Measurements from ENCODE around the gene OVOL2.
"Not testable (repeated sequence)": the region's sequence is repeated elsewhere in the genome, so short reads cannot be mapped to it uniquely, and the experiment has no call there.

Gene OVOL2

DNA sequence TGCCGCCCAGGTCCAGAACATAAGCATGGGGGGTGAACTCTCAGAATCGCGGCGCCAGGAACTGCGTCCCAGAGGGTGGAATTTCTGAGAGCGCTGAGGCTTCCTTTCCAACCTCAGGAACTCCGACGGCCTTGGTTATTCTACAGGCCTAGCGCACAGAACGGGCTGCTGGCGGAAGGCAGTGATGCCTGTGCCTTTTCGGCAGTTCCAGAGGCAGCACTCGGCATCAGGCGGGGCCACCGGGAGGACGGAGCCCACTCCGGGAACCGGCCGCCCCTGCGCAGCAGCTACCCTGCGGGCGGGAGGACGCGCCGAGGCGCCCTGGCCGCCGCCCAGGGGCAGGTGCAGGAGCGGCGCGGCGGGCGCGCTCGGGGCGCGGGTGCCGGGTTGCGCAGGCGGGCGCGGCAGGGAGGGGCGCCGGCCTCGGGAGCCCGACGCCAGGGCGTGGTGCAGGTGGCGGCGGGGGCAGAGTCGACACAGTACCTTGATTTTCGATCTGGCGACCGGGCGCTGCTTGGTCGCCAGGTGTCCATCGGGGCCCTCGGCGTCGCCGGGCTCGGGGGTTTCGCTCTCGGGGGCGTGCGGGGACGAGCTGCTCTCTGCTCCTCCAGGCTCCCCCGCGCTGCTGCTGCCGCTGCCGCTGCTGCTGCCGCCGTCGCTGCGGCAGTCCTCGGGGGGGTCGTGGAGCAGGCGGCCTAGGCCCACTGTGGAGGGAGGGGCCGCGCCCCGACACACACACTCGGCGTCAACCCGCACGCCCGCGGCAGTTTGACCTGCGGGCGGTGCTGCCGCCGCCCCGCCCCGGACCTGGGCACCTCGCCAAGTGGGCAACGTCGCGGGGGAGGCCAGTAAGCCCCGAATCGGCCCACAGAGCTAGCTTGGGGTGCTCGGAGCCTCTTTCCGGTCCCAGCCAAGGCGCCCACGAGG, 1.3 kb downstream of the OVOL2 start:
- no peak for DNase-seq

DNA sequence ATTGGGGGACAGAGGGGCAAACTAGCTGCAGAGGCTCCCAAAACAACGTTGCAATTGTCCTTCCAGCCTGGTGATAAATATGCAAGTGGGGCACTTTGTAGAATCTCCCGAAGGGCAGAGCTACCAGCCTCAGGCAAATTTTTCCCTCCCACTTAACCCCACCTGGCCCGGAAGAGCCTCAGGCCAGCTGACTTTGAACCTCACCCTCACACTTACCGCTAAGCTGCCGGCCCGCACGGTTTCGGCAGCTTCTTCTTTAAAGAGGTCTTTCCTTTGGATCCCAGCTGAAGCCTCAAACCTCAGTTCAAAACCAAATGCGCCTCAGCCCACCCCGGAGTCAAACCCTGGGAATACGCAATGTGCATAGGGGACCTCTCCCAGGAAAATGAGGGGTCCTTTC, 2.5 kb downstream of the OVOL2 start:
- no peak for DNase-seq

GRCh38 chr20:18052856-18053255, 4.9 kb downstream of the OVOL2 start:
- DNase-seq: no peak

DNA sequence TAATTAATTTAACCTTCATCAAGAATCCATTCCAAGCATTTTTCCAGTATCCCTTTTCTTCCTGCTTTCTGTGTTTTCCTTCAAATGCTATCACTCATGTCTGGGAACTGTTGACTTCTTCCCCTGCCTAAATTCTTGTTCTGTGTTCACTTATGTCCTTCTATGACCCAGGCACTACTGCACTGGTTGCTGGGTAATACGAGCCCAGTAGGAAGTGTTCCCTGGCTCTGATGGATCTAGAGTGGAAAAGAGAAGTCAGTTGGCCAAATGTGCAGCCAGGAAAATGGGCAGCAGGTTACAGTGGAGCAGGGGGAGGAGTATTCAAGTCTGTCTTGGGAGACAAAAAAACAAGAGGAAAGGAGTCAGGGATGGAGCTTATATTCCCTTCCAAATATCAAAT, 7.1 kb downstream of the OVOL2 start:
- no peak for DNase-seq

GRCh38 chr20:18048176-18048575, 9.5 kb downstream of the OVOL2 start:
- DNase-seq: no peak

DNA sequence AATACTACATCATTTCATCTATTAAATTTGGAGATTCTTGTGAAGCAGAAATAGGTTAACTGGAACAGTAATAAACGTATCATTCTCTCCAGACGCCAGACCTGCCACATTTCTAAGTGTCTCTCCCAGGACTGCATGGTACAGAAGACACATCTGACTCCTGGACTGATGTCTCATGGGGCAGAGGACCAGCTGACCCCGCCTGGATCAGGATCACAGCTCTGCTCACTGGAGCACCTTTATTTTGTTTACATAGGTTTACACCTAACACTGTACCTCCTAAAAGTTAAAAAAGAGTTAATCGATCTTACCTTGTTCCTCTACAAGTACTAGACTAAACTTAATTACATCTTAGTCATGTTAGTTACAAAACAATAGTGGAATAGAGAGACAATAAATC, 11.2 kb downstream of the OVOL2 start:
- DNase-seq: no peak

GRCh38 chr20:18042229-18042628, 15.5 kb downstream of the OVOL2 start:
- DNase-seq: no peak

- DNase-seq: no peak
These were observed 16.3 kb downstream of the OVOL2 start for GRCh38 chr20:18041462-18041861.

GRCh38 chr20:18039063-18039462, 18.7 kb downstream of the OVOL2 start:
- no peak for DNase-seq

DNA sequence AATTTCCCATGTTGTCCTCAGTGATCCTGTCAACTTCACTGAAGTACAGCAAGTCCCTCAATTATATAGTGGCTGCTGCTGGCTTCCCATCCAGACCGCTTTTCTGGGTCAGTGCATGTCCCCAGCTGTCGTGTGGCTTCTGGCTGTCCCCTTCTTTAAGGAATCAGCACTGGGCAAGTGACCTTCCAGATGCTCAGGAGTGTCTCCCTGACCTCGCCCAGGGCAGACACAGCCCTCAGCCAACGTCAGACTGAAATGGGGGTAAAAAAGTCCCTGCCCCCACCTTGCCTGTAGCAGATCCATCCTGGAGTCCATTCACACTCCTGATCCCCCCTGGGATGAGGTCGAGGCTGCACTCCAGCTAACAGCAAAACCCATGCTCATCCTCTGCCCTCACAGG, 23.7 kb downstream of the OVOL2 start:
- DNase-seq: no peak

DNA sequence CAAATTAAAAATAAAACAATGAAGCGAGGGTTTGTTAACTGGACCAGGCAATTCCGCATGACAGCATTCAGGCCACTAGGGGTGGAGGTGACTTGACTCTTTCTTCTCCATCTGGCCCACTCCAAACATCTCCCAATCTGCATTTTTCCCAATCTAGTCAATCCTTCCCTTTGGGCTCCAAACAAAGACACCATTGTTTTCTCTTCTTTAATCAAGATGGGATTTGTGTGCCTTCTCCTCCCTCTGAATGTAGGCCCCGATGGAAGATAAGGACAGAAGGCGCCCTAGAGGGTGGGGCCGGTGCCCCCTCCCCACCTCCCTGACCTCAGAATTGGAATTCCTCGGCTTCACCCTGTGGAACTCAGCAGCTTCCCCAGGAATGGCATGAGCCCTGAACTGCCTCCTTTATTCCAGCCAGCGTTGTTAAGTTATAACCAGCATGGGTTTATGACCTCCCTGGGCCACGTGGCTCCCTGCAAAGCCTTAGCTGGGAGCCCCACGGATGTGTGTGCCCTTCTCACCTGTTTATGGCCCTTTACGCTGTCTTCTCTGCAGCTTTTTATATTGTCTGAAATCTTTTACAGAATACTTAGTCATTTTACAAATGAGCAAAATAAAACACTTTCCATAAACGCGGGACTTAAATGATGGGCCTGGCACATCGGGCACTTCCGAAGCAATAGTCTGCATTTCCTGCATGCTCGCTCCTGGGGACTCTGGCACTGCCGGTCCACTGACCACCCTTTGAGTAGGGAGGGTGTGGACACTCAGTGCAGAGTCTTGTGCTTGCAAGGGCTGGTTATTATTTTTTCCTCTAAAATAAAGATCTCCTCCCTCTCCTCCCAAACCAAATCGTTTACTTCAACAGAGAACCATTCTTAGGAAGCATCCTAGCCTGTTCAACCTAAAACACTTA, 24.5 kb downstream of the OVOL2 start:
- no peak for DNase-seq

GRCh38 chr20:18031888-18032509, 25.7 kb downstream of the OVOL2 start:
- DNase-seq: no peak

DNA sequence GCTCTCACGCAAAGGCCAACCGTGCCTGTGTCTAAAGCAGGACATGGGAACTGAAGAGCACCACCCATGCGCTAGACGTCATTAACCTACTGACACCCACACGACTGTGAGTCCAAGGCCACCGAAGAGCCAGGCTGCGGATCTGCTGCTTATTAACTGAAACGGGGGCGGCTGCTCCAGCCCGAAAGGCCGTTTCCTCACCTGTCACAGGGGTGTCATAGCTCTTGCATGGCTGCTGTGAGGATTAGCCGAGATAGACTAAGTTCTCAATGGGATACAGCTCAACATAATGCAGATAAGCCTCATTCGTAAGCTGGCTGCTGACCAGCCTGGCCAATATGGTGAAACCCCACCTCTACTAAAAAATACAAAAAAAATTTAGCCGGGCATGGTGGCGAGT, 26.7 kb downstream of the OVOL2 start:
- no peak for DNase-seq

DNA sequence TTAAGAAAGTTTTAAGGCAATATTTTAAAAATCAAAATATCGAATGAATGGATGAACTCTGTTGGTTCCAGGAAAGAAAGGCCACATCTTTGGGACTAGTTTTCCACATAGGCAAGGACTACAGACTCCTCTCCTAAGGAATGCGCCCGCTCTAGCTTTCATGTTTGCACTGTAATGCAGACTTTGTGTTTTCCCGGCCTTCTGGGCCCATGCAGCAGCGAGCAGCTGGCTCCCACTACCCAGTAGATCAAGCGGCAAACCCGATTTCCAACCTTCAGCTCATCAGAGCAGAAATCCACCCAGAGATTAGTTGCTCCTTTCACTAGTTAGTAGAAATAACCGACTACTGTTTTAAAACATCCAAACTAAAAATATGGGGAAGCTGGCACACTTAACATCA, 27.7 kb downstream of the OVOL2 start:
- DNase-seq: no peak

DNA sequence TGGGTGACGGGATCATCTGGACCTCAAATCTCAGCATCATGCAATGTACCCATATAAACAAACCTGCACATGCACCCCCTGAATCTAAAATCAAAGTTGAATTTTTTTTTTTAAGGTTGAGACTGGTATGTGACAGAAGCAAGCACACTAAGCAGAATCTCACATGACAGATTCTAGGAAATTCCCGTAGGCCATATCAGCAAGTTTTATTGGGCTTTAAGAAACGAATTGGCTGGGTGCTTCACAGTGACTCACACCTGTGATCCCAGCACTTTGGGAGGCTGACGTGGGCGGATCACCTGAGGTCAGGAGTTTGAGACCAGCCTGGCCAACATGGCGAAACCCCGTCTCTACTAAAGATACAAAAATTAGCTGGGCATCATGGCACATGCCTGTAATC, 30.7 kb downstream of the OVOL2 start:
- DNase-seq: not testable (repeated sequence)

- no peak for DNase-seq
These were observed 33.0 kb downstream of the OVOL2 start for GRCh38 chr20:18024606-18025127.

DNA sequence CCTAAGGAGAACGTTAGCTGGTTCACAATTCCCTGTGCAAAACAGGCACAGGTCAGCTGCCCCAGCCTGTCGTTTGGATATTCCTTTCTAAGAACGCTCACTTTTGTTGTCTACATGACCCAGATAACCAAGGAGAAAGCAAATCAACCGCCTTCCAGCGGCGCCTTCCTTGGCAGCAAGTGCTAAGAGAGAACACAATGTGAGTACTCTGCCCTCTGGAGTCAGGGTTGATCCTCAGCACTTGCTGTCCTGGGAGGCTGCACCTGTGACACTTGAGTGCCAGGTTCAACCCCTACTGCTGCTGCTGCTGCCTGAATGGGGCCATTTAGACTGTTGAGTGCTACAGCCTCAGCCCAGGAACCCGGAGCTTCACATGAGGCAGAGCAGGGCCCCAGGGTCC, 36.8 kb downstream of the OVOL2 start:
- DNase-seq: no peak

- no peak for DNase-seq
These were observed 38.6 kb downstream of the OVOL2 start for GRCh38 chr20:18019068-18019467.

DNA sequence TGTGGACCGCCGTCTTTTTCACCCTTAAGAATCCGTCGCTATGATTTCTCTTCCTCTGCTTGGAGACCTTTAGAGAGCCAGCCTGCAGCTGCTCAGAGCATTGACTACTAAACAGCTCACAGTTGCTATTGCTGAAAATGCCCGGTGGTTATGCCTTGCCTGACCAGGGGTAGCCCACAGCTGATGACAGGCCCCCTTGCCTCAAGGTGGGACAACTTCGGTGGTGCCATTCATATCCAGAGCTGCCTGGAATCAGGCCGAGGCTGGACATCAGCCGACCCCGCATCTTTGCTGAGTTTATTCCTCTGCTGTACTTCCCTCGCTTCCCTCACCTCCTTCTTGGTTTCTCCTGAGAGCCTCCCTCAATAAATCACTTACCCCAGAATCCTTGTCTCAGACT, 39.6 kb downstream of the OVOL2 start:
- no peak for DNase-seq

GRCh38 chr20:18016772-18017171, 40.9 kb downstream of the OVOL2 start:
- no peak for DNase-seq

- DNase-seq: no peak
These were observed 43.3 kb downstream of the OVOL2 start for GRCh38 chr20:18014411-18014810.

GRCh38 chr20:18012901-18013300, 44.8 kb downstream of the OVOL2 start:
- DNase-seq: no peak

DNA sequence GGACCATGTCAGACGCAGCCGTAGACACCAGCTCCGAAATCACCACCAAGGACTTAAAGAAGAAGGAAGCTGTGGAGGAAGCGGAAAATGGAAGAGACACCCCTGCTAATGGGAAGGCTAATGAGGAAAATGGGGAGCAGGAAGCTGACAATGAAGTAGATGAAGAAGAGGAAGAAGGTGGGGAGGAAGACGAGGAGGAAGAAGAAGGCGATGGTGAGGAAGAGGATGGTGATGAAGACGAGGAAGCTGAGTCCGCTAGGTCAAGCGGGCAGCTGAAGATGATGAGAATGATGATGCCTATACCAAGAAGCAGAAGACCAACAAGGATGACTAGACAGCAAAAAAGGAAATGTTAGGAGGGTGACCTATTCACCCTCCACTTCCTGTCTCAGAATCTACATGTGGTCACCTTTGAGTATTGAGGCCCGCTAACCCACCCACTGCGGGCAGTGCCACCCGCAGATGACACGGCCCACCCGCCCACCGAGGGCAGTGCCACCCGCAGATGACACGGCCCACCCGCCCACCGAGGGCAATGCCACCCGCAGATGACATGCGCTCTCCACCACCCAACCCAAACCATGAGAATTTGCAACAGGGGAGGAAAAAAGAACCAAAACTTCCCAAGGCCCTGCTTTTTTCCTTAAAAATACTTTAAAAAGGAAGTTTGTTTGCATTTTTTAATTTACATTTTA, 45.6 kb downstream of the OVOL2 start:
- no peak for DNase-seq

Measured in NCI-H2081 treated with DMSO at 0.1 percent for 48 hours (cell line).